IMR-90 (cell line): ENCODE data around the gene MGAT5B. TPM values are rescaled to one million over a fixed set of nuclear protein-coding genes. Genes with fewer than 3 reads are reported as not detected.

ENCODE experiments used
- ATAC-seq: fragments of 200-7000 bp; cut with Tn5 transposase; 2 replicates; pipeline ENCODE4 v1.9.1; 2020; ENCODE audit warnings: low read depth, mild to moderate bottlenecking, moderate library complexity
- BruUV-seq: library from RNA; stranded (reverse); fragments of 400-500 nt; replicated peaks from 2 replicates; lab custom pipeline; 2021; lab: Mats Ljungman, UMichigan
- CTCF ChIA-PET: fragments of 300-600 bp; formaldehyde crosslinking; extraction: SDS; loops from one replicate; lab custom pipeline; 2021; ENCODE audit warnings: antibody characterized with exemption; lab: Yijun Ruan, JAX
- POLR2A ChIA-PET: fragments of 300-600 bp; sonication (Branson Sonifier 250); formaldehyde crosslinking; loops from one replicate; lab custom pipeline; 2022; ENCODE audit warnings: antibody characterized with exemption; ENCODE audit not compliant: unreplicated experiment; lab: Charles Lee
- DNase-seq: peaks from one replicate; pipeline ENCODE4 v3.0.0; 2013
- H2AFZ ChIP-seq: replicated peaks from 2 replicates; pipeline ENCODE3; 2013; ENCODE audit warnings: low read length, mild to moderate bottlenecking; ENCODE audit not compliant: poor library complexity
- H2AK5ac ChIP-seq: 2 replicates; pipeline ENCODE4 v1.6.1; 2013; ENCODE audit warnings: low read depth, low read length, inconsistent platforms
- H2AK9ac ChIP-seq: replicated peaks from 2 replicates; pipeline ENCODE3; 2013; ENCODE audit warnings: mild to moderate bottlenecking, low read depth, low read length, moderate library complexity; ENCODE audit not compliant: poor library complexity
- H2BK120ac ChIP-seq: 2 replicates; pipeline ENCODE4 v1.6.1; 2013; ENCODE audit warnings: low read depth, low read length, inconsistent platforms
- H2BK15ac ChIP-seq: 3 replicates; pipeline ENCODE4 v1.6.1; 2013; ENCODE audit warnings: low read depth, low read length, inconsistent platforms
- H2BK20ac ChIP-seq: 2 replicates; pipeline ENCODE4 v1.6.1; 2013; ENCODE audit warnings: low read depth, mild to moderate bottlenecking, inconsistent platforms, low read length, moderate library complexity
- H2BK5ac ChIP-seq: 2 replicates; pipeline ENCODE4 v1.6.1; 2013; ENCODE audit warnings: mild to moderate bottlenecking, low read depth, low read length, inconsistent platforms; ENCODE audit not compliant: poor library complexity, severe bottlenecking
- H3K14ac ChIP-seq: replicated peaks from 2 replicates; pipeline ENCODE4 v1.6.1; 2013; ENCODE audit warnings: low read depth, low read length, inconsistent platforms
- H3K18ac ChIP-seq: 2 replicates; pipeline ENCODE4 v1.6.1; 2013; ENCODE audit warnings: low read depth, low read length, control low read depth
- H3K23ac ChIP-seq: 2 replicates; pipeline ENCODE4 v1.6.1; 2013; ENCODE audit warnings: low read depth, low read length, inconsistent platforms
- H3K27ac ChIP-seq: 2 replicates; pipeline ENCODE4 v1.5.1; 2013; ENCODE audit warnings: mild to moderate bottlenecking, control low read depth, low read length; ENCODE audit not compliant: insufficient read depth
- H3K27me3 ChIP-seq: 2 replicates; pipeline ENCODE4 v1.6.1; 2013; ENCODE audit warnings: low read length; ENCODE audit not compliant: control insufficient read depth, insufficient read depth
- H3K36me3 ChIP-seq: 2 replicates; pipeline ENCODE4 v1.6.1; 2013; ENCODE audit warnings: low read length, mixed read lengths; ENCODE audit not compliant: control insufficient read depth, insufficient read depth
- H3K4ac ChIP-seq: 2 replicates; pipeline ENCODE4 v1.6.1; 2013; ENCODE audit warnings: low read depth, low read length, inconsistent platforms
- H3K4me1 ChIP-seq: 2 replicates; pipeline ENCODE4 v1.6.1; 2013; ENCODE audit warnings: low read length, mixed read lengths; ENCODE audit not compliant: control insufficient read depth, insufficient read depth
- H3K4me2 ChIP-seq: 2 replicates; pipeline ENCODE4 v1.6.1; 2013; ENCODE audit warnings: low read depth, mild to moderate bottlenecking, control low read depth, low read length, moderate library complexity
- H3K4me3 ChIP-seq: 2 replicates; pipeline ENCODE4 v1.5.1; 2013; ENCODE audit warnings: low read depth, mild to moderate bottlenecking, control low read depth, low read length, moderate library complexity; ENCODE audit not compliant: insufficient read depth
- H3K56ac ChIP-seq: 2 replicates; pipeline ENCODE4 v1.6.1; 2013; ENCODE audit warnings: low read length, inconsistent platforms; ENCODE audit not compliant: insufficient read depth; ENCODE audit errors: extremely low read depth
- H3K79me1 ChIP-seq, 2 experiments: 2 replicates each; pipeline ENCODE4 v1.6.1; 2013; ENCODE audit warnings: low read length in 2 of 2, inconsistent platforms in 1 of 2, low read depth in 1 of 2
- H3K9ac ChIP-seq: 2 replicates; pipeline ENCODE4 v1.6.1; 2013; ENCODE audit warnings: low read depth, low read length, control low read depth
- H3K9me1 ChIP-seq: 2 replicates; pipeline ENCODE4 v1.6.1; 2013; ENCODE audit warnings: low read length, inconsistent platforms; ENCODE audit not compliant: insufficient read depth
- H3K9me3 ChIP-seq: 2 replicates; pipeline ENCODE4 v1.6.1; 2013; ENCODE audit warnings: low read length; ENCODE audit not compliant: control insufficient read depth, insufficient read depth
- H4K20me1 ChIP-seq: 2 replicates; pipeline ENCODE4 v1.6.1; 2013; ENCODE audit warnings: low read length, inconsistent platforms; ENCODE audit not compliant: insufficient read depth
- H4K5ac ChIP-seq: 2 replicates; pipeline ENCODE4 v1.6.1; 2013; ENCODE audit warnings: mild to moderate bottlenecking, low read depth, low read length, control low read depth
- H4K8ac ChIP-seq, 2 experiments: 2 replicates each; pipeline ENCODE4 v1.6.1; 2013; ENCODE audit warnings: low read depth in 2 of 2, low read length in 2 of 2, control low read depth in 1 of 2, inconsistent platforms in 1 of 2
- H4K91ac ChIP-seq: 2 replicates; pipeline ENCODE4 v1.6.1; 2013; ENCODE audit warnings: low read depth, low read length, inconsistent platforms; ENCODE audit not compliant: insufficient read depth
- BHLHE40 ChIP-seq: fragments of 150-350 bp; IDR thresholded peaks from 2 replicates; pipeline ENCODE4 v1.6.1; 2016; ENCODE audit warnings: mild to moderate bottlenecking, low read depth, low read length
- CEBPB ChIP-seq: IDR thresholded peaks from 2 replicates; pipeline ENCODE4 v1.6.1; 2012; ENCODE audit warnings: low read depth, low read length, improper control_type of control experiment
- CHD1 ChIP-seq: IDR thresholded peaks from 2 replicates; pipeline ENCODE4 v1.6.1; 2012; ENCODE audit warnings: low read depth, low read length, improper control_type of control experiment
- FOS ChIP-seq: fragments of 150-350 bp; IDR thresholded peaks from 2 replicates; pipeline ENCODE4 v1.6.1; 2016; ENCODE audit warnings: low read depth, low read length
- MAFK ChIP-seq: IDR thresholded peaks from 2 replicates; pipeline ENCODE4 v1.6.1; 2012; ENCODE audit warnings: low read depth, low read length, improper control_type of control experiment
- MAZ ChIP-seq: IDR thresholded peaks from 2 replicates; pipeline ENCODE4 v1.6.1; 2012; ENCODE audit warnings: low read depth, mild to moderate bottlenecking, low read length, improper control_type of control experiment, moderate library complexity, borderline replicate concordance
- MXI1 ChIP-seq: IDR thresholded peaks from 2 replicates; pipeline ENCODE4 v1.6.1; 2012; ENCODE audit warnings: low read depth, mild to moderate bottlenecking, low read length, moderate library complexity, borderline replicate concordance
- NFE2L2 ChIP-seq: fragments of 150-350 bp; IDR thresholded peaks from 2 replicates; pipeline ENCODE4 v1.6.1; 2016; ENCODE audit warnings: low read depth, mild to moderate bottlenecking, low read length
- POLR2A ChIP-seq: IDR thresholded peaks from 2 replicates; pipeline ENCODE4 v1.6.1; 2012; ENCODE audit warnings: mild to moderate bottlenecking, low read depth, low read length
- RAD21 ChIP-seq: IDR thresholded peaks from 2 replicates; pipeline ENCODE4 v1.6.1; 2012; ENCODE audit warnings: low read length, improper control_type of control experiment
- RCOR1 ChIP-seq: IDR thresholded peaks from 2 replicates; pipeline ENCODE4 v1.6.1; 2012; ENCODE audit warnings: mild to moderate bottlenecking, low read length, improper control_type of control experiment; ENCODE audit not compliant: insufficient replicate concordance
- RFX5 ChIP-seq: IDR thresholded peaks from 2 replicates; pipeline ENCODE4 v1.8.0; 2012; ENCODE audit warnings: low read depth, mild to moderate bottlenecking, low read length, moderate library complexity
- SMC3 ChIP-seq: fragments of 150-350 bp; IDR thresholded peaks from 2 replicates; pipeline ENCODE4 v1.6.1; 2016; ENCODE audit warnings: low read depth, mild to moderate bottlenecking, antibody characterized with exemption, low read length, moderate library complexity
- WGBS, 2 experiments: methylation state at CpG; one replicate each; pipeline versions ENCODE4 v1.1.5 to v1.1.7; 2013; ENCODE audit warnings: missing lambda C conversion rate in 2 of 2; ENCODE audit not compliant: insufficient read length in 1 of 2; ENCODE audit errors: extremely low coverage in 2 of 2; 5-methylcytosine and 5-hydroxymethylcytosine counted together
- dilution Hi-C: fragments of 300-500 bp; cut with HindIII; formaldehyde crosslinking; loops from one replicate; pipeline ENCODE4 v1.14.3; 2018; ENCODE audit warnings: low sequenced_read_pairs; ENCODE audit not compliant: unreplicated experiment
- in situ Hi-C: fragments of 300-500 bp; cut with MboI; formaldehyde crosslinking; loops from 3 replicates; pipeline ENCODE4 v1.14.3; 2019; ENCODE audit warnings: low sequenced_read_pairs, inconsistent platforms, mixed read lengths
- intact Hi-C: fragments of 100-400 bp; cut with micrococcal nuclease; formaldehyde crosslinking; loops from 2 replicates; pipeline ENCODE4 v1.10.0; 2022
- polyA plus RNA-seq, 3 experiments: library from polyadenylated mRNA; depleted of rRNA; stranded (reverse); fragments of >200 nt; gene quantifications; 2 replicates each; pipeline ENCODE4 v1.2.3, GENCODE V29; 2012; ENCODE audit warnings: low replicate concordance in 1 of 3
- total RNA-seq: library from RNA; depleted of rRNA; stranded (reverse); fragments of >200 nt; gene quantifications from 2 replicates; pipeline ENCODE4 v1.2.3, GENCODE V29; 2012
- TF ChIP-seq, protein P1 (sequence below): conservative IDR thresholded peaks from 2 replicates; pipeline ENCODE4 v1.5.1; 2012; ENCODE audit warnings: mild to moderate bottlenecking, low read depth, low read length, improper control_type of control experiment
- TF ChIP-seq, protein P2 (sequence below): fragments of 150-350 bp; IDR thresholded peaks from 2 replicates; pipeline ENCODE4 v1.6.1; 2016; ENCODE audit warnings: low read depth, mild to moderate bottlenecking, low read length, moderate library complexity, borderline replicate concordance

Gene MGAT5B
- total and polyA plus RNA-seq, 2 of the 4 experiments (the other 2 are of a cell fraction) = 0.54 to 2.0 TPM

DNA sequence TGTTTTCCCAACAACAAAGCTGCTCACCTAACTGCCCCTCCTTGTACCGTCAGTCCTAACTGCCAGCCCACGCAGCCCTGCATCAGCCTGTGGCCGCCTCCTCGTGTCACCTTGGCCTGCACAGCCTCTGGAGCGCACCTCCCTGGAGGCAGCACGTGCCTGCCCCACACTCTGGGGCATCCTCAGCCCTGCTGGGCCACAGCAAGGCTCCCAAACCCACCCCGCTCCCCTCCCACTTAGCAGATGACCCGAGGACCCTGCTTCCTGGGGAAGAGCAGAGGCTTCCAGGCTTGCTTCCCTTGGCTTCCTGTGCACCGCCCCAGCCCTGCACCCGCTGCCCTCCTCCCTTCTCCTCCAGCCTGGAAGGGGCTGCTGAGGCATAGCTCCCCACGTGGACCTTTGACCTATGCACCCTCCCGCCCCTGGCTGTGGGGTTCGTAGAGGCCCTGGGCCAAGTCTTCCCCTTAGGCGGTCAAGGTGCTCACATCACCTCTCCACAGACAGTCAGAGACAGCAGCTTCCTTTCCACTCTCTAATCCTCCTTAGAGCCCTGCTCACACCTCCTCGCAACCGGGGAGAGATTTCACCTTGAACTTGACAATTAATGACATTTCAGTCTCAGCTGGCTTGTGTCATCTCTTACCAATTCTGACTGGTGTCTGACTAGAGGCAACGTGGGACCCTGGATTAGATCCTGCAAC, 115.0 kb downstream of the MGAT5B start:
- no peak overlapping the region for H2AK5ac ChIP-seq
- H3K9ac ChIP-seq = no peak overlapping the region
- no peak overlapping the region for H4K8ac ChIP-seq
- no peaks in the 10 kb centered on the region for H3K36me3 ChIP-seq
- H3K4me1 ChIP-seq = no peaks in the 10 kb centered on the region
- in situ Hi-C loops (no loop called here), dilution Hi-C loops (no loop called here), intact Hi-C loops (no loop called here)
- no peak overlapping the region for H3K56ac ChIP-seq
- H3K9me1 ChIP-seq = no peaks in the 10 kb centered on the region
- H4K20me1 ChIP-seq = no peaks in the 10 kb centered on the region
- no peak overlapping the region for H3K4ac ChIP-seq
- H3K27ac ChIP-seq = no peak overlapping the region
- 0 out of 2 replicates have a peak, but pooled peaks cover 1% of the 10 kb centered on the region for H3K9me3 ChIP-seq
- ATAC-seq (no peak), DNase-seq (no peak)
- H4K91ac ChIP-seq = no peak overlapping the region
- H3K18ac ChIP-seq = no peak overlapping the region
- WGBS, 2 experiments = 66% methylated on average over 4 of the region's 17 CpGs; no CpG with 5 or more reads in 1 of the 2 experiments
- H3K4me3 ChIP-seq = no peak overlapping the region
- H4K5ac ChIP-seq = no peak overlapping the region
- no peak overlapping the region for H2BK120ac ChIP-seq
- H2BK15ac ChIP-seq = no peak overlapping the region
- no peaks in the 10 kb centered on the region for H3K79me1 ChIP-seq
- H3K14ac ChIP-seq = no peak overlapping the region
- H3K27me3 ChIP-seq = peaks cover 43% of the 10 kb centered on the region
- POLR2A ChIA-PET = no interaction called here
- no peak for TF ChIP-seq CEBPB
- no peak for TF ChIP-seq RCOR1
- TF ChIP-seq BHLHE40 = no peak
- no peak for TF ChIP-seq MAZ
- TF ChIP-seq MAFK = no peak
- no peak for TF ChIP-seq RAD21
- no peak for TF ChIP-seq RFX5
- TF ChIP-seq POLR2A = no peak
- no peak for TF ChIP-seq CHD1
- TF ChIP-seq MXI1 = no peak
- TF ChIP-seq, protein P1, sequence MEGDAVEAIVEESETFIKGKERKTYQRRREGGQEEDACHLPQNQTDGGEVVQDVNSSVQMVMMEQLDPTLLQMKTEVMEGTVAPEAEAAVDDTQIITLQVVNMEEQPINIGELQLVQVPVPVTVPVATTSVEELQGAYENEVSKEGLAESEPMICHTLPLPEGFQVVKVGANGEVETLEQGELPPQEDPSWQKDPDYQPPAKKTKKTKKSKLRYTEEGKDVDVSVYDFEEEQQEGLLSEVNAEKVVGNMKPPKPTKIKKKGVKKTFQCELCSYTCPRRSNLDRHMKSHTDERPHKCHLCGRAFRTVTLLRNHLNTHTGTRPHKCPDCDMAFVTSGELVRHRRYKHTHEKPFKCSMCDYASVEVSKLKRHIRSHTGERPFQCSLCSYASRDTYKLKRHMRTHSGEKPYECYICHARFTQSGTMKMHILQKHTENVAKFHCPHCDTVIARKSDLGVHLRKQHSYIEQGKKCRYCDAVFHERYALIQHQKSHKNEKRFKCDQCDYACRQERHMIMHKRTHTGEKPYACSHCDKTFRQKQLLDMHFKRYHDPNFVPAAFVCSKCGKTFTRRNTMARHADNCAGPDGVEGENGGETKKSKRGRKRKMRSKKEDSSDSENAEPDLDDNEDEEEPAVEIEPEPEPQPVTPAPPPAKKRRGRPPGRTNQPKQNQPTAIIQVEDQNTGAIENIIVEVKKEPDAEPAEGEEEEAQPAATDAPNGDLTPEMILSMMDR = no peak
- TF ChIP-seq, protein P2, sequence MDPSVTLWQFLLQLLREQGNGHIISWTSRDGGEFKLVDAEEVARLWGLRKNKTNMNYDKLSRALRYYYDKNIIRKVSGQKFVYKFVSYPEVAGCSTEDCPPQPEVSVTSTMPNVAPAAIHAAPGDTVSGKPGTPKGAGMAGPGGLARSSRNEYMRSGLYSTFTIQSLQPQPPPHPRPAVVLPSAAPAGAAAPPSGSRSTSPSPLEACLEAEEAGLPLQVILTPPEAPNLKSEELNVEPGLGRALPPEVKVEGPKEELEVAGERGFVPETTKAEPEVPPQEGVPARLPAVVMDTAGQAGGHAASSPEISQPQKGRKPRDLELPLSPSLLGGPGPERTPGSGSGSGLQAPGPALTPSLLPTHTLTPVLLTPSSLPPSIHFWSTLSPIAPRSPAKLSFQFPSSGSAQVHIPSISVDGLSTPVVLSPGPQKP = no peak
- no peak for TF ChIP-seq SMC3
- no peak for TF ChIP-seq NFE2L2
- TF ChIP-seq FOS = no peak
- BruUV-seq = no TSS peak
- CTCF ChIA-PET = no interaction called here
- H2AFZ ChIP-seq = no peak overlapping the region
- H3K4me2 ChIP-seq = no peak overlapping the region
- H2AK9ac ChIP-seq = peak overlapping the region; percentile 28
- no peak overlapping the region for H2BK5ac ChIP-seq
- H2BK20ac ChIP-seq = no peak overlapping the region
- H3K23ac ChIP-seq = no peak overlapping the region
